Esophagus (tissue), 2 donors: ENCODE measurements around the gene WDCP. TPM values are rescaled to one million over a fixed set of nuclear protein-coding genes. Genes with fewer than 3 reads are reported as not detected.

Source experiments
- H3K27ac ChIP-seq, 2 donors: one replicate each; pipeline ENCODE4 v1.5.1; 2013; ENCODE audit warnings: low read depth in 2 of 2, mild to moderate bottlenecking in 2 of 2, inconsistent platforms in 1 of 2, low read length in 1 of 2, moderate library complexity in 1 of 2
- H3K27me3 ChIP-seq, 2 donors: one replicate each; pipeline ENCODE4 v1.6.1; 2013; ENCODE audit warnings: low read length in 2 of 2, control low read depth in 1 of 2, mild to moderate bottlenecking in 1 of 2; ENCODE audit not compliant: insufficient read depth in 2 of 2, control insufficient read depth in 1 of 2
- H3K36me3 ChIP-seq, 2 donors: one replicate each; pipeline ENCODE4 v1.6.1; 2013; ENCODE audit warnings: low read length in 1 of 2; ENCODE audit not compliant: control insufficient read depth in 2 of 2, insufficient read depth in 2 of 2
- H3K4me1 ChIP-seq, 2 donors: one replicate each; pipeline ENCODE4 v1.6.1; 2013; ENCODE audit warnings: low read length in 1 of 2; ENCODE audit not compliant: control insufficient read depth in 2 of 2, insufficient read depth in 2 of 2
- H3K4me3 ChIP-seq, 2 donors: one replicate each; pipeline ENCODE4 v1.5.1; 2013; ENCODE audit warnings: low read length in 2 of 2, mild to moderate bottlenecking in 2 of 2, low read depth in 1 of 2, moderate library complexity in 1 of 2
- H3K9me3 ChIP-seq, 2 donors: one replicate each; pipeline ENCODE4 v1.6.1; 2013; ENCODE audit warnings: mild to moderate bottlenecking in 2 of 2, low read depth in 1 of 2, low read length in 1 of 2, moderate library complexity in 1 of 2; ENCODE audit not compliant: control insufficient read depth in 2 of 2, insufficient read depth in 1 of 2
- WGBS, 2 donors: extraction: QIAGEN DNeasy Blood & Tissue Kit; methylation state at CpG; one replicate each; pipeline ENCODE4 v1.1.7; 2013; 5-methylcytosine and 5-hydroxymethylcytosine counted together
- polyA plus RNA-seq, 2 donors: library from polyadenylated mRNA; stranded (reverse); fragments of 200-250 nt; gene quantifications; one replicate each; pipeline ENCODE4 v1.2.3, GENCODE V29; 2013
- donor health status: healthy with polysubstance abuse.
- donor health status: Bipolar disorder and iron deficiency.

WDCP gene
- polyA plus RNA-seq, 2 donors: 1.2 to 1.9 TPM

- 52 to 69% methylated on average over 9 of the region's 9 CpGs for WGBS, 2 donors
- peak overlapping the region in 1 of 2 donors; percentile 48 for H3K4me3 ChIP-seq
- H3K9me3 ChIP-seq: no peaks in the 10 kb centered on the region
- peaks cover 0 to 2% of the 10 kb centered on the region in 2 donors for H3K27me3 ChIP-seq
- H3K36me3 ChIP-seq: no peaks in the 10 kb centered on the region
- no peak overlapping the region for H3K27ac ChIP-seq
- peaks cover 2 to 6% of the 10 kb centered on the region in 2 donors for H3K4me1 ChIP-seq
These were observed 37.9 kb downstream of the WDCP start for GRCh38 chr2:24009367-24009679.

GRCh38 chr2:24008672-24009366 is 38.4 kb downstream of the WDCP start:
- Histone ChIP-seq H3K4me1 (peaks cover 2 to 6% of the 10 kb centered on the region in 2 donors), H3K27ac (no peak overlapping the region), H3K36me3 (no peaks in the 10 kb centered on the region), H3K4me3 (no peak overlapping the region), H3K9me3 (no peaks in the 10 kb centered on the region), H3K27me3 (peaks cover 0 to 2% of the 10 kb centered on the region in 2 donors)
- 74 to 85% methylated on average over 13 of the region's 13 CpGs for WGBS, 2 donors

- Histone ChIP-seq H3K9me3 (no peaks in the 10 kb centered on the region), H3K4me3 (no peak overlapping the region), H3K4me1 (peaks cover 2 to 6% of the 10 kb centered on the region in 2 donors), H3K27ac (no peak overlapping the region), H3K36me3 (no peaks in the 10 kb centered on the region), H3K27me3 (peaks cover 0 to 2% of the 10 kb centered on the region in 2 donors)
These were observed 39.5 kb downstream of the WDCP start for GRCh38 chr2:24007693-24008092.

- no peaks in the 10 kb centered on the region for H3K36me3 ChIP-seq
- H3K4me3 ChIP-seq: no peak overlapping the region
- 54 to 60% methylated on average over 1 of the region's 1 CpG for WGBS, 2 donors
- no peaks in the 10 kb centered on the region for H3K9me3 ChIP-seq
- H3K27ac ChIP-seq: no peak overlapping the region
- no peaks in the 10 kb centered on the region for H3K27me3 ChIP-seq
- no peaks in the 10 kb centered on the region for H3K4me1 ChIP-seq
These were observed 52.6 kb downstream of the WDCP start for GRCh38 chr2:23994567-23994966.

DNA sequence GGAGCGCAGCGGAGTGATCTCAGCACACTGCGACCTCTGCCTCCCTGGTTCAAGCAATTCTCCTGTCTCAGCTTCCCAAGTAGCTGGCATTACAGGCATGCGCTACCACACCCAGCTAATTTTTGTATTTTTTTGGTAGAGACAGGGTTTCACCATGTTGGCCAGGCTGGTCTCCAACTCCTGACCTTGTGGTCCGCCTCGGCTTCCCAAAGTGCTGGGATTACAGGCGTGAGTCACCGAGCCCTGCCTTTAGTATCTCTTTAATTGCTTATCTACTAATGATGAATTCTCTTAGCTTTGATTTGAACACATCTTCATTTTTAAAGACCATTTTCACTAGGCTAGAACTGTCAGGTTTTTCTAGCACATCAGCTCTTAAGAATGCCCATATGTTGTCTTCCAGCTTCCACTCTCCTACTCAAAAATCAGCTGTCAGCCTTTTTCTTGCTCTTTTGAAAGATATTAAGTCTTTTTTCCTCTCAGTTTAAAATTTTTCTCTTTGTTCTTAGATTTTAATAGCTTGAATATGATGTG is 53.4 kb downstream of the WDCP start:
- no peaks in the 10 kb centered on the region for H3K36me3 ChIP-seq
- no peaks in the 10 kb centered on the region for H3K4me1 ChIP-seq
- H3K9me3 ChIP-seq: no peaks in the 10 kb centered on the region
- WGBS, 2 donors: 96 to 99% methylated on average over 8 of the region's 8 CpGs
- H3K4me3 ChIP-seq: no peak overlapping the region
- no peak overlapping the region for H3K27ac ChIP-seq
- H3K27me3 ChIP-seq: no peaks in the 10 kb centered on the region

DNA sequence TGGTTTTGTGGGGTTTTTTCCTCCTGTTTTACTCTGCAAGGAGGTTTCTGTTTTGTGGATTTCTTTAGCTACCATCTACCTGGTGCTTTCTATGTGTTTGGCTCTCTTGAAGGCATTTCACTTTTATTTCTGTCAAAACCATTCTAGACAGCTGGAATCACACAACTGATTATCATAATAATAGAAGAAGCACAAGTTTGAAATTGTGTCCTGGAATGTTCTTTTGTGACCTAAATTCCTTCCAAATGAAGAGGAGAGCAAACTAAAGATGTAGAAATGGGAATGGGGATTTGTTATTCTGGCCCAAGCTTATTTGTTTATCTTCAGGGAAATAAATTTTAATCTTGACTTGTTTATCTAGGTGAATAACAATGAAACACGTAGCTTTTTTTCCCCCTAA is 54.3 kb downstream of the WDCP start:
- no peaks in the 10 kb centered on the region for H3K4me1 ChIP-seq
- H3K9me3 ChIP-seq: no peaks in the 10 kb centered on the region
- H3K27me3 ChIP-seq: no peaks in the 10 kb centered on the region
- H3K4me3 ChIP-seq: no peak overlapping the region
- no peaks in the 10 kb centered on the region for H3K36me3 ChIP-seq
- H3K27ac ChIP-seq: no peak overlapping the region
- 60 to 61% methylated on average over 1 of the region's 1 CpG for WGBS, 2 donors

- Histone ChIP-seq H3K4me3 (no peak overlapping the region), H3K27ac (no peak overlapping the region), H3K9me3 (no peaks in the 10 kb centered on the region), H3K36me3 (no peaks in the 10 kb centered on the region), H3K4me1 (no peaks in the 10 kb centered on the region), H3K27me3 (no peaks in the 10 kb centered on the region)
- WGBS, 2 donors: 57 to 59% methylated on average over 2 of the region's 2 CpGs
These were observed 58.8 kb downstream of the WDCP start for GRCh38 chr2:23988371-23988770.

Other genes starting within 250 kb of the WDCP start
- 1 to 10 TPM; 4.0 to 5.8 TPM for gene ATAD2B, start 120.3 kb downstream of the WDCP start, polyA plus RNA-seq
- 1 to 10 TPM; 5.8 to 6.4 TPM for gene UBXN2A, start 106.9 kb downstream of the WDCP start, polyA plus RNA-seq
- under 1 TPM; 0.05 to 0.08 TPM for gene MFSD2B, start 37.3 kb downstream of the WDCP start, polyA plus RNA-seq
- 1 to 10 TPM; 6.7 to 7.6 TPM for gene FKBP1B, start 2.4 kb upstream of the WDCP start, polyA plus RNA-seq
- 100 to 1,000 TPM in 1 of 2 donors, 10 to 100 TPM in 1; 92.1 to 139 TPM for gene SF3B6, start 28.9 kb upstream of the WDCP start, polyA plus RNA-seq
- 100 to 1,000 TPM; 116 to 123 TPM for gene TP53I3, start 37.4 kb upstream of the WDCP start, polyA plus RNA-seq
- gene PFN4, start 75.9 kb upstream of the WDCP start, polyA plus RNA-seq: under 1 TPM; 0.39 to 0.55 TPM
- 1 to 10 TPM; 4.8 to 9.0 TPM for gene FAM228B, start 76.1 kb upstream of the WDCP start, polyA plus RNA-seq
- gene FAM228A, start 127.7 kb upstream of the WDCP start, polyA plus RNA-seq: under 1 TPM; 0.16 to 0.22 TPM